NCI-H187 (cell line): ENCODE results near the gene MEGF10.

Experiments
- DNase-seq, 2 experiments: peaks; one replicate each; lab custom pipeline; 2025; lab: John Stamatoyannopoulos, UW

Gene MEGF10

DNA sequence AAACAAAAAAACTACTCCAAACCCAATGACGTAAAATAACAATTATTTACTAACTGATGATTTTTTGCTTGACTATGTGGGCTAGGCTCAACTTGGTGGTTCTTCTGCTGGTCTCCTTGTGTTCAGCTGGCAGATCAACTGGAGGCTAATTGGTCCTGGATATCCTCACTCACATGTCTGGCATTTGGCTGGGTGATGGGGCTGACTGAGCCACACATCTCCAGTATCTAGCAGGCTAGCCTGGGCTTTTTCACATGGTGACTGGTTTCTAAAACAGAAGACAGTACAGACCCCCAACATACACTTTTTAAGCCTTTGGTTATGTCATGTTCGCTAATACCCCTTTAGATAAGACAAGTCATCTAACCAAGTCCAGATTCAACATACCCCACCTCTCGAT, 122.1 kb downstream of the MEGF10 start:
- DNase-seq: no peak

DNA sequence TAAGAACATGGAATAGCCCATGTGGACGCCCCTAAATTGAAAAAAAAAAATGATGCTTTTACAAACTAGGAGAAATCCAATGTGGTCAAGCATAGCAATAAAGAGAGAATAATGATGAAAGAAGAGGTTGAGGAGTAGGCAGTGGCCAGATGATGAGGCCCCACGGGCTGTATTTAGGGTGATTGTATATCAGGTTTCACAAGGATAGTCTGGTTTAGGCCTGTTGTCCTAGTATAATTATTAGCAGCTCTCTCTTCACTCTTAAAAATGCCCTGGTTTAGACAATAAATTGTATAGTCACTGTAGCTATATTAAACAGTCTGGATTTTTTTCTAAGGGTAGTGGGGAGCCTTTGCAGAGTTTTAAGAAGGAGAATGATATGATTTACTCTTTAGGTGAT, 124.4 kb downstream of the MEGF10 start:
- no peak for DNase-seq

DNA sequence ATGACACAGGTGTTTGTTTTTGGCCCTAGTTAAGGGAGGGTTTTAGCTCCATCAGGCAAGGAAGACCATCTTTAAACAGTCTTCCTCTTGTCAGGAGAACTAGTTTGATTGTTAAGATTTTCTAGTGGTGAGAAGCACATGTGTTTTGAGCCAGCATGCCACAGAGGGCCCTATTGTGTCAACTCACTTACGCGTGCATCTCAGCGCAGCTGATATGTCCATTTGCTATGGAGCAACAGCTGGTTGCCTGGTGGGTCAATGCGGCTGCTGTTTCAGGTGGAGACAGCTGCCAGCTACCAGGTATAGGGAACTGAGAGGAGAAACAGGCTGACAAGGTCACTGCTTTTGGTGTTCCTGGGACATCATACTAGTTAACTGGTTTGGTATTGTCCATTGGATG, 126.3 kb downstream of the MEGF10 start:
- no peak for DNase-seq

DNA sequence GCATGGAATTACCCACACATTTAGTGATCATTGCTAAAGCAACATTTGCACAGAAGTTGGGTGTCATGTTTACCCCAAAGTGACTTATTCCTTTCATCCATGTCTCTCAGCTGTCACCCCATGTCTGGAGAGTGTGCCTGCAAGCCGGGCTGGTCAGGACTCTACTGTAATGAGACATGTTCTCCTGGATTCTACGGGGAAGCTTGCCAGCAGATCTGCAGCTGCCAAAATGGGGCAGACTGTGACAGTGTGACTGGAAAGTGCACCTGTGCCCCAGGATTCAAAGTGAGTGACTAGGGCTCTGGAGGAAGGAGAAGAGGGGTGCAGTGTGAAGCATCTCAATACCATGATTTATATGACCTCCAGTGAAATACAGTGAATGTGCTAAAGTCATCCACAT, 126.9 kb downstream of the MEGF10 start:
- no peak for DNase-seq

DNA sequence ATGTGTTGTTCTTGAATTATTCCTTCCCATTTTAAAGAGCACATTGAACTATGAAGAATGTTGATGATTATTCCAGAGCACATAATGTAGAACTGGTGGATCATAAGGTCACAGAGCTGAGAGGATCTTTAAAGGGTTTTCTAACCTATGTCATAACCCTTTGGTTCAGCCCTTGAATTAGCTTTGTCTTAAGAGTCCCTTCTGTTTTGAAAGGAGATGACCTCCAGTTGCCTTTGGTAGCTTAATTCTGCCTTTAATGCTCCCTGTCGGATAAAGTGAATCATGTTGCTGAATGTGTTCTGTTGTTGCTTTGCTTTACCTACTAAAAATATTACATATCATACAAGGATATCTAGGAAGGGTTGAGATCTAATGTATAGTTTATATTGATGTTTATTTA, 127.8 kb downstream of the MEGF10 start:
- no peak for DNase-seq

DNA sequence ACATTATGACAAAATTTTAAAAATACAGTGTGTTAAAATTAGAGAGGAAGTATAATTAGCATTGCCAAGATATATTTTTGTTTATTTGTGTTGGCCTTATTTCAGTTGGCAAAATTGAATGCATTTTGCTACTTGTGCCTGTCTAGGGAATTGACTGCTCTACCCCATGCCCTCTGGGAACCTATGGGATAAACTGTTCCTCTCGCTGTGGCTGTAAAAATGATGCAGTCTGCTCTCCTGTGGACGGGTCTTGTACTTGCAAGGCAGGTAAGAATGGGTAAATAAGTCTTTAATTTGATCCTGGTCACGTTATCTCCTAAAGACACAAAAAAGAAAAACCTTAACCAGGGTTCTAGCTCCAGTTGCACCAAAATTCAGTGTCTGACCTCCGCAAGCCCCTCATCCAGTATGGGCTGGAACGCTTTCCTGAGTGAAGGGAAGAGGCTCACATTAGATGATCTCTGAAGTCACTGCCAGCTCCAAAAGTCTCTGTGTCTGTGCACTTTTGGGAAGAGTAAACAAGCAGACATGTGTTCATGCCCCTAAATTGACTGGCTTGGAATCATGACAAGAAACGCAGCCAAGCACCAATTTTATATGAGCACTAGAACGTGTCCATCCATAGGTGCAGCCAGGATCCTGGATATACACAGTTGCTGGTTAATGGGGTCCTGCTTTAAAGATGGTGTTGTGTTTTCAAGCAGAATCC, 128.5 kb downstream of the MEGF10 start:
- DNase-seq: no peak

DNA sequence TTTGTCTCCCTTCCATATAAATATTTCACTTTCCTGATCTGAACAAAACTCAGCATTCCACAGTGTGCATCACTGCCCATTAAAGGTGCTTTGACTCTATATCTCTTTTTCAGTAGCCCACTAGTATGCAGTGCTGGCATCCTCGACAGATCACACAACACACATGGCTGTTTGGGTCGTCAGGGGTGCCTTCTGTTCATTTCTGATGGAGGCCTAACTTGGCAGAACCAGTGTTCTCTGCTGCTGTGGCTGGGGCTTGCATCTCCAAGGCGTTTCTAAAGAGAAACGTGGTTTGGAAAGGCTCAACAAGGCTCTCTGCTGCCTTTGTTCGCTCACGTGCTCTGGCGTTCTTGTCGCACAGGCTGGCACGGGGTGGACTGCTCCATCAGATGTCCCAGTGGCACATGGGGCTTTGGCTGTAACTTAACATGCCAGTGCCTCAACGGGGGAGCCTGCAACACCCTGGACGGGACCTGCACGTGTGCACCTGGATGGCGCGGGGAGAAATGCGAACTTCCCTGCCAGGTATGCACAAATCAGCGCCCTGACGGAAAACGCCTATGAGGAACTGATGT, 129.2 kb downstream of the MEGF10 start:
- DNase-seq: no peak

DNA sequence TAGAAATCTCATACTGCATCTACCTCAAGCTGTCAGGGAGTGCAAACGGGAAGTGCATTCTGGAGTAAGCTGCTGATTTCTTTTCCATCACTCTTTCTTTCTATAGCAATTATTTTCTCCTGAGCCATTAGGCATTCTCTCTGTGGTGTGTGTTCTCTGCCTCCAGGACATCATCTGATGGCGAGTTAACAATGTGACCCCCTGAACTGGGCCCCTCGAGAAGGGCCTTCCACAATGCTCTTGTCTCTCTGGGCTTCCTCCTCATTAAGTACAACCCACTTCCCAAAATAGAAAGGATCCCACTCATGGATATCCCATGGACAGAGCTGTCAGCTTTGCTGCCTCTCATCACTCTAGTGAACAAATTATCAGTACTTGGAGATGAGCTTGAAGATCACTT, 130.2 kb downstream of the MEGF10 start:
- DNase-seq: no peak

DNA sequence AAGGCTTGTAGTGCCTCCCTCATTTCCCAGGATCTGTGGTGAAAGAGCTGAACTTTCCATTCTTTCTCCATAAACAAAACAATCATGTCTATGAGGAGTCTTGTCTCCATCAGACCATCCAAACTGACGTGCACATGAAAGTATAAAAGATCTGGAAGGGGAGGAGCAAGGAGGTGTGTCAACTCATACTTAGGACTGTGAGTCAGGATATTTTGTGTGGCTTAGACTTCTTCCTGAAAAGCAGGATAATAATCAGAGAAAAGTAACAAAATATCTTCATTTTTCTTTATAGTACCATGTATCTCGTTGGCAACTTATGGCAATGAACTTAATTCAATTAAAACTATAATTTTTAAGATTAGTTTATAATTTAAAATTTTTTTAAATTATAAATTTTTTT, 130.9 kb downstream of the MEGF10 start:
- DNase-seq: no peak

DNA sequence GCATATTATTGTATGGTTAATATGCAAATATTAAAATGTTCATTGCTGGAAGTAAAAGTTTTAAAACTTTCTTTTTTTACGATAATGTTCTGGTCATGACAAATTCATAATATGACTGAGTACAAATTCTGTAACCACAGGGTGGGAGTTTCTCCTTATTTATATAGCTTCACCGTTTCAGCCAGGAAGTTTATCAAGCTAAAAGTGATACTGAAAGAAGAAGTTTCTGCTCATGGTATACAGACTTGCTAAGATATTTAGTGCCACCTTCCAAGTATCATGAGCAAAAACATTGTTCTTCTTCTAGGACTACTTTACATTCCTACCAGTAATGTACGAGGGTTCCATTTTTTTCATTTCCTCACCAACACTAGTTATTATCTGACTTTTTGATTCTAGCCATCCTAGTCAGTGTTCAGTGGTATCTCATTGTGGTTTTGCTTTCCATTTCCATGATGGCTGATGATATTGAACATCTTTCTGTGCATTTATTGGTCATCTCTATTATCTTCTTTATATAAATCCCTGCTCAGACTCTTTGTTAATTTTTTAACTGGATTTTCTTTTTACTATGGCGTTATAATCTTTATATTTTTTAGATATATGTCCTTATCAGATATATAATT, 132.7 kb downstream of the MEGF10 start:
- DNase-seq: no peak

DNA sequence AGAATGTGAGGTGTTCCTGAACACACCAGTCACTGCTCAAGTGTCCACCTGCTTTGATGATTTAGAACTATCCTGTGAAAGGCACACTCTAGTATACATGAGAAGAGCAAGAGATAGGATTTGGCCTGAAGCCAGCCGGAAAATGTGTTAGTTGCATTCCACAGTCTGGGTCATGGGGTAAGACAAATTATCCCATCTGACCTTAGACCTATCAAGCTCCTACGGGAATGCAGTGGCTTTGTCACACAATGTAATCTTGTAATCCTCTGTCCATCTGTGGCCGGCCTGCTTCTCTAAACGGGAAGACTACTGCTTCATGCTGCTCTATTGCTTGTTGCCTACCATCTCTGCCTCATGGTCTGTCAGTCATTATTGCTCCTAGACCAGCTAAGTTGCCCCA, 134.4 kb downstream of the MEGF10 start:
- DNase-seq: no peak

DNA sequence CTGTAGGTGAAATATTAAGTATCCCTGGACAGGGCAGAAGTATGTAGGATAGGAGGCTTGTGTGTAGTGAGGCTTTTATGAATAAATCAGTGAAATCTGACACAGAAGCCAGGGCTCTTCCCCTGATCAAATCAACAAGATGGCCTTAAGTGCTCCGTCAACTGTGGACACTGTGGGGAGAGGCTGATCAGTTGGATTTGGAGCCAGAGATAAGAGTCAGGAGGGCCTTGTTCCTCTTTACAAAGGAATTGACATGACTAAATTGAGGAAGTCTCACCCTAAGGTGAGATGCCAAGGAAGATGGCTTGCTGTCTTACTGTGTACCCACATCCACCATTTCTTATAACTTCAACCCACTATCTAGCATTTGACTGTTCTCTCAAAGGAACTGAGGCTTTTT, 135.3 kb downstream of the MEGF10 start:
- no peak for DNase-seq

DNA sequence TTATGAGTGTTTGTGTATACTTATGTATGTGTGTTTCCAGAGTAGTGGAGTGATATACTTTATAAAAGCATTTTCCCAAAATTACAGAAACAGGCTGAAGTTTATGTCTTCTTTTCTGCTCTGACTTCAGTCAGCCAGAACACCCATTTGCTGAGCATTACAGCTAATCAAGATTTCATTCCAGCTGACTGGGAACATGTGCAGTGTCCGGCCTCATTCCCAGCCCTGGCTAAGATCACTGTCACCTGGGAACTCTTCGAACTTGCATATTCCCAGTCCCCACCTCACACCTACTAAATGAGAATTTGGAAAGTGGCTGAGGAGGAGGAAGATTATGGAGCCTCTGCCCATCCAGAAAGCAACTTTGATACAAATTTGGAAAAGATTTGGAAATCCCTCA, 136.1 kb downstream of the MEGF10 start:
- no peak for DNase-seq

DNA sequence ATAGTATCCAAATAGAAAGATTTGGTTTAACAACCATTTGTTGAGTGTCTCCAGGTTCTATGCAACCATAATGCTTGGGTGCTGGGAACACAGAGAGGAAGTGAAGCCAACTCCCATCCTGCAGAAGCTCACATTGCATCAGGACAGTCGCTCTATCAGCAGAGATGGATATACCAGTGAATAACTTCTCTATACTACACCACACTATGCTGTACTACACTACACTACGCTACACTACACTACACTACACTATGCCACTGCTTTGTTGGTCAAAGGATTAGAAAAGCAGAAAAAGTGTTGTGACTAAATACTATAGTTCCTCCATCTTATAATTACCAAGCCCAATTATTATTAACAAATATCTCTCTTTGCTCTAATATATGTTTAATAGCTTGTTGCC, 137.7 kb downstream of the MEGF10 start:
- no peak for DNase-seq

DNA sequence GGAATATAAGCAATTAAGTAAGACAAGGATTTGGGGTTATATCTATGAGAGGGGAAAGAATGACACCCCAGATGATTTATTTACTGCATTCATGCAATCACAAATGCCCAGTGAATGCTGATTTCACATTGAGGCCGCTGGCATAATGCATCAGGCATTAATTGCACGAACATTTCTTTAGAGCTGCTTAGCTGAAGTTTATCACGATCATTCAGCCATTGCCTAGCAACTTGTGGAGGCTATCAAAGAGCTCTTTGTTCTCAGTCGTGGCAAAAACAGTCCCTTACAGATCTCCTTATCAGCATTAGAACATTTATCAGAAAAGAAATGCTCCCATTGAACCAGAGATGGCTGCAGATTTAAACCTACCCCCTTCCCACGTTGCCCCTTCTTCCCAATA, 138.2 kb downstream of the MEGF10 start:
- no peak for DNase-seq

DNA sequence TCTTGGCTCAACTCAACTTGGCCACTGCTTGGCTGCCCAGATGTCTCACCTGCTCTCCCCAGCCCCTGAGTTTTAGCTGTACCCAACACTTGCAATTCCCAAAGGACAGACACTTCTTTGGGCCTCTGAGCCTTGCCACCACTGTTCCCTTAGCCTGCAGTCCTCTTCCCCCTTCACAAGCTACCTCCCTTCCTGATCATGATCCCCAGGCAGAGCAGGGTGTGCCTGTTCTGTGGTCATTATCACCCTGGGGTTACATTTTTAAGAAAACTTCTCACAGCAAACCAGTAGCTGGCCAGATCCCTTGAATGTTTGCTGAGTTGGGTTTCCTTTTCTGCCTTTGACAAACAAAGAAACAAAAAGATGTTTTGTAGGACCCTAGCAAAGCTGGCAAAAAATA, 139.3 kb downstream of the MEGF10 start:
- no peak for DNase-seq

DNA sequence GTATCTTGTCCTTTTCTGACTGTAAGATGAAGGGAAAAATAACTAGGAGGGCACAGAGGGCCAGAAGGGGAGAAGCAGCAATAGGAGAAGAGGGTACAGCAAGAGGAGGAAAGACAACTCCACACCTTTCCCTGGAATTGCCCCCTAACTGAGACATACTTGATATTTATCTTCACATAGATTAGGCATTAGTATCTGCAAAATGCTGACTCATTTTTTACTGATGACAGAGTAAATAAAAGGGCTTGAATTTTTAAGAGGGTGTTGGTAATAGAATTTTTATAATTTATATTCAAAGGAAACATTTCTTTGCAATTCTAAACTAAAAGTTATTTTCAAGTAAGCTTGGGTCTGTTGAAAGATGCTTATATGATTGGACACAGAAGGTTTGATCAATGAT, 140.0 kb downstream of the MEGF10 start:
- DNase-seq: no peak

DNA sequence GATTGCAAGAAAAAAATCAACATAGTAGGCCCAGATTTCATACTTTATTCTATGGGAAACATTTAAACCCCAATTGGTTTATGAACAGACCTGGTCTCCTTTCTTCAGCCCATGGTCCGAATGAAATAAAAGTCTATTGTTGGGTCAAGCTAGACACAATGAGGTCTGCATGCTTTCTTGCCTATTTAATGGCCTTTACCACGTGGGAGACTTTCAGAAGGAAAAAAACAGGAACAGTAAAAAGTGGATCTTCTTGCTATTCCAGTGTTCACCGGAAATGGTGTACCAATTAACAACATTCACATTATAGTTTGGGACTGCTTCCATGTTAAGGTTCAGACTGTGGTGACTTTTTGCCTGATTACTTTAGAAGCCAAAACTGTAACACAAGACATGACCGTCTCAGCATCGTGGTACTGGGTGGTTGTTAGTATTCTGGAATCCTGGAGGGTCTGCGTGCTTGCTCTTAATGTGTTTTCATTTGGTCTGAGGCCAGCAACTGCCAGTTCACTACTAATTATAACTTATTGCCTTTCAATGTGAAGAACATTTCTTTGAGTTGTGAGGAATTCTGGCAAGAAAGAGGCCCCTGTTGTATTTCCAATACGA, 141.5 kb downstream of the MEGF10 start:
- no peak for DNase-seq

DNA sequence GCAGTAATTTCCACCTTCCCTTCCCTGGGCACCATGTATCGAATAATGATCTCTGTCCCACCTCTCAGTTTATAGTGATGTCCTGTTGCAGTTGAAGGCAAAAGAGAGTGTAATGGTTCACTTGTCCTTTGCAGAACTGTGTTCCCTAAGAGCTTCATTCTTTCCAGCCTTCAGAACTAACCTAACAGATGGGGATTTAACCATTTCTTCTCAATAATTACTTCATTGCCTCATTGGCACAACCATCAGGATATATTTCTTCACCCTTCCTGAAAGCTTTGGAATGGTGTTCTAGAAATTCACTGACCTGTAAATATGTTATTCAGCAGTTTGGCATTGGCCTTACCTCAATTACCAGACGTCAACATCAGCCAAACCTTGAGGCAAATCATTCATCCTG, 142.9 kb downstream of the MEGF10 start:
- DNase-seq: no peak

DNA sequence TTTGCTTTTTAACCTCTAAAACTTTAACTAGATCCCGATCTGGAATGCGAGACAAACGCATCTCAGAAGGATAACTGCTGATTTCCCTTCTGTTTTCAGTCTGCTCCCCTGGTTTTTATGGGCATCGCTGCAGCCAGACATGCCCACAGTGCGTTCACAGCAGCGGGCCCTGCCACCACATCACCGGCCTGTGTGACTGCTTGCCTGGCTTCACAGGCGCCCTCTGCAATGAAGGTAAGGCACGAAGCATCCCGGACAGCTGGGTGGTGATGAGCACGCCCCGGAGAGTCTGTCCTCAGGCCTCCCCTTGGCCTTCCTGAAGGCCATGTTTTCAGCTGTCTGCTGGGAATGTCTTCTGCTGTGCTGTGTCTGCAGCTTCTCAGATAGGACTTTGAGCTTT, 144.0 kb downstream of the MEGF10 start:
- no peak for DNase-seq

DNA sequence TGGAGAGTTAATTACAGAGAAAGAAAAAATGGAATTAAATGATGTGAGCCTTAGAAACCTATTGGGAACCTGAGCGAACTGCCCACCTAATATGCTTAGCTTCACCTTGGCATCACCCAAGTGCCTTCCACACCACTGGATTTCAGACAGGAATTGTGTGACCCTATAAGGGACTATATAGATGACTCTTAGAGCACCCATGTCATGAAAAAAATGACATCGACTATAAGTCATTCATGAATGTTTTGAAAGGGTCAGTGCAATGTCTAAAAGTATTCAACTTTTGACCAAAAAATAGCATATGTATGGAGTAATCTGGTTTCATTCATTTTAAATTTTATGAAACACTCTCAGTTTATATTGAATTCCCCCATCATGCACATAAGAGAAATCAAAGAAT, 145.2 kb downstream of the MEGF10 start:
- DNase-seq: no peak

DNA sequence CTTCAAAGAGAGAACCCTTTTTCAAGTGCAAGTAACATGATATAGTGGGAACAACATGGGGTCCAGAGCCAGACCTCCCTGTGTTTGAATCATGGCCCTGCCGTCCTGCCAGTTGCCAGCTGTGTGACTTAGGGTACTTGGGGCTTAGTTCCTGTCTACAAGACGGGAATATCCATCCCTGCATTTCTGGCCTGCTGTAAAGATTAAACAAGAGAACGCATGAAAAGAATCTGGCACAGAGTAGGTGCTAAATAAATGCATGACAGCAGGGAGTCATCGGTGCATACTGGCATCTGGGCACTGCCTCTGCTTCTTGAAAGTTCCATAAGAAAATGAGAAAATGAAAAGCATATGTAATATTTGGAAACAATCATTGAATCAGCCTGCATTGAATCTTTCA, 149.0 kb downstream of the MEGF10 start:
- DNase-seq: no peak

DNA sequence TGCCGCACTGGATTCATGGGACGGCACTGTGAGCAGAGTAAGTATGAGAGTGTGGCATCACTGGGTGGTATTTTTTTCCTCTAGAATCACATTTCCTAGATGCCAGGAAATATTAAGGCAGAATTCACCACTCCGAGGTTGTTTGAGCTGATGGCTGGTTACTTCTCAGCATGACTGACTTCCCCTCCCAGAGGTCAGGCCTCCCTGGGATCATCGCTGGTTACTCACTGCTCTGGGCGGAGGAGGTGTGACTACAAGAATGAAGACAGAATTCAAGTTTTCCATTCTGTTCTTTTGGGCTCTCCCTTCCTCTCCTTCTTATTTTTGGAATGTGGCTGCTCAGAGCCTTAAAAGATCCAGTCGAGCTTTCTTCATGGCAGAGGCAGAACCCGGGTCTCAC, 150.2 kb downstream of the MEGF10 start:
- no peak for DNase-seq
